ENCODE results near the gene SERINC5. TPM values are rescaled to one million over a fixed set of nuclear protein-coding genes. Genes with fewer than 3 reads are reported as not detected.
"Not testable (repeated sequence)": the region's sequence is repeated elsewhere in the genome, so short reads cannot be mapped to it uniquely, and the experiment has no call there.

SERINC5 gene
- total and polyA plus RNA-seq, 2 donors (not counting 3 experiments of a cell fraction or from before 2014, with no cell fraction given): 3.2 to 10.1 TPM

DNA sequence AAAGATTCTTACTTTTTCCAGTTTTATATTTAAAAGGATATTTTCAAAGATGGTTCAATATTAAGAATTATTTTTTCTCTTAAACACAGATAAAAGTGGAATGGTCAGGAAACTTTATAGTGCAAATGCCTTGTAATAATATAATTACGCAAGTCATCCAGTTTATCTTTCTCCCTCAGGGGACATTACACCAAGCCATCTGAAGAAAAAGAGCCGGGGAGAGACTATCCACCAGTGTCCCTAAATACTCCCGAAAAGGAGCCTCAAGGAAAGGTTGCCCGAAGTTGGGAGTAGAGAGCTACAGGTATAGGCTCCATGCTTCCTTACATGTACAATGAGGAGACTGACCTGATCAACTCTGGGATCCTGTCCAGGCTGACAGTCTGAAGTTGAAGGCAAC is 101.1 kb downstream of the SERINC5 start:
- ChIA-PET POLR2A (no interaction called here), CTCF (no interaction called here)
- Histone ChIP-seq H3K4me1 (ENCODE audit: control insufficient read depth, extremely low read depth, insufficient read depth, low read length) (no peaks in the 10 kb centered on the region), H3K9me3 (replicated peaks; ENCODE audit: control insufficient read depth, insufficient read depth, low read length) (no peaks in the 10 kb centered on the region), H2AFZ (ENCODE audit: low read depth, low read length) (no peak overlapping the region), H3K27ac (ENCODE audit: insufficient read depth, low read depth, low read length) (no peak overlapping the region), H3K79me2 (ENCODE audit: control insufficient read depth, insufficient read depth, low read length) (no peaks in the 10 kb centered on the region), H3K9me1 (replicated peaks; ENCODE audit: control insufficient read depth, extremely low read depth, insufficient read depth, low read length) (no peaks in the 10 kb centered on the region), H4K20me1 (replicated peaks; ENCODE audit: control insufficient read depth, extremely low read depth, insufficient read depth, low read length) (no peaks in the 10 kb centered on the region), H3K27me3 (ENCODE audit: control insufficient read depth in 2 of 2, insufficient read depth in 2 of 2, low read length in 2 of 2) (no peaks in the 10 kb centered on the region), H3K9ac (replicated peaks; ENCODE audit: extremely low read depth, insufficient read depth, low read length) (no peak overlapping the region), H3K4me2 (ENCODE audit: insufficient read depth, low read length) (no peak overlapping the region), H3K36me3 (ENCODE audit: control insufficient read depth in 2 of 2, extremely low read depth in 1 of 2, insufficient read depth in 2 of 2, low read length in 2 of 2) (no peaks in the 10 kb centered on the region), H3K4me3 (replicated peaks in 1 of 3; ENCODE audit: insufficient read depth in 1 of 3, low read depth in 1 of 3, low read length in 3 of 3) (no peak overlapping the region)
- dilution Hi-C loops (cut with MboI; ENCODE audit: extremely low pct_ligation_motif_present, low sequenced_read_pairs) (no loop called here), intact Hi-C loops (cut with micrococcal nuclease) (no loop called here)
- TF ChIP-seq POLR2AphosphoS5 (IDR thresholded peaks at IDR 0.05; ENCODE audit: insufficient read depth, low read depth, low read length) (no peak), POLR2A (IDR thresholded peaks at IDR 0.05; ENCODE audit: low read depth, low read length) (no peak), GATA2 (IDR thresholded peaks at IDR 0.05; ENCODE audit: insufficient read depth, insufficient read length, low read depth, low read length) (no peak), EZH2 (IDR thresholded peaks at IDR 0.05; ENCODE audit: borderline replicate concordance, low read depth, low read length, severe bottlenecking) (no peak), MYC (IDR thresholded peaks at IDR 0.05; ENCODE audit: low read depth, low read length) (no peak), MAX (IDR thresholded peaks at IDR 0.05; ENCODE audit: insufficient read depth, insufficient read length) (no peak), FOS (IDR thresholded peaks at IDR 0.05; ENCODE audit: borderline replicate concordance, insufficient read depth, low read length) (no peak), JUN (IDR thresholded peaks at IDR 0.05; ENCODE audit: borderline replicate concordance, insufficient read depth, insufficient read length, low read depth) (no peak)
- TF ChIP-seq, protein P1, sequence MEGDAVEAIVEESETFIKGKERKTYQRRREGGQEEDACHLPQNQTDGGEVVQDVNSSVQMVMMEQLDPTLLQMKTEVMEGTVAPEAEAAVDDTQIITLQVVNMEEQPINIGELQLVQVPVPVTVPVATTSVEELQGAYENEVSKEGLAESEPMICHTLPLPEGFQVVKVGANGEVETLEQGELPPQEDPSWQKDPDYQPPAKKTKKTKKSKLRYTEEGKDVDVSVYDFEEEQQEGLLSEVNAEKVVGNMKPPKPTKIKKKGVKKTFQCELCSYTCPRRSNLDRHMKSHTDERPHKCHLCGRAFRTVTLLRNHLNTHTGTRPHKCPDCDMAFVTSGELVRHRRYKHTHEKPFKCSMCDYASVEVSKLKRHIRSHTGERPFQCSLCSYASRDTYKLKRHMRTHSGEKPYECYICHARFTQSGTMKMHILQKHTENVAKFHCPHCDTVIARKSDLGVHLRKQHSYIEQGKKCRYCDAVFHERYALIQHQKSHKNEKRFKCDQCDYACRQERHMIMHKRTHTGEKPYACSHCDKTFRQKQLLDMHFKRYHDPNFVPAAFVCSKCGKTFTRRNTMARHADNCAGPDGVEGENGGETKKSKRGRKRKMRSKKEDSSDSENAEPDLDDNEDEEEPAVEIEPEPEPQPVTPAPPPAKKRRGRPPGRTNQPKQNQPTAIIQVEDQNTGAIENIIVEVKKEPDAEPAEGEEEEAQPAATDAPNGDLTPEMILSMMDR (IDR thresholded peaks at IDR 0.05; ENCODE audit: extremely low read depth in 1 of 2, insufficient read depth in 1 of 2, low read depth in 1 of 2, low read length in 2 of 2): no peak
- DNase-seq (ENCODE audit: low read depth, low spot score): no peak
- no TSS peak for BruUV-seq (replicated peaks)
- no peak for FAIRE-seq

- H3K4me2 ChIP-seq (ENCODE audit: insufficient read depth, low read length); H3K4me3 ChIP-seq (replicated peaks in 1 of 3; ENCODE audit: insufficient read depth in 1 of 3, low read depth in 1 of 3, low read length in 3 of 3); intact Hi-C loops (cut with micrococcal nuclease); H3K27ac ChIP-seq (ENCODE audit: insufficient read depth, low read depth, low read length); H3K4me1 ChIP-seq (ENCODE audit: control insufficient read depth, extremely low read depth, insufficient read depth, low read length); DNase-seq (ENCODE audit: low read depth, low spot score); H3K9ac ChIP-seq (replicated peaks; ENCODE audit: extremely low read depth, insufficient read depth, low read length); H3K27me3 ChIP-seq (ENCODE audit: control insufficient read depth in 2 of 2, insufficient read depth in 2 of 2, low read length in 2 of 2); H3K9me1 ChIP-seq (replicated peaks; ENCODE audit: control insufficient read depth, extremely low read depth, insufficient read depth, low read length); H3K9me3 ChIP-seq (replicated peaks; ENCODE audit: control insufficient read depth, insufficient read depth, low read length); H3K36me3 ChIP-seq (ENCODE audit: control insufficient read depth in 2 of 2, extremely low read depth in 1 of 2, insufficient read depth in 2 of 2, low read length in 2 of 2); dilution Hi-C loops (cut with MboI; ENCODE audit: extremely low pct_ligation_motif_present, low sequenced_read_pairs); CTCF ChIA-PET; H2AFZ ChIP-seq (ENCODE audit: low read depth, low read length); FAIRE-seq; BruUV-seq (replicated peaks); H3K79me2 ChIP-seq (ENCODE audit: control insufficient read depth, insufficient read depth, low read length); H4K20me1 ChIP-seq (replicated peaks; ENCODE audit: control insufficient read depth, extremely low read depth, insufficient read depth, low read length); POLR2A ChIA-PET: not testable (repeated sequence)
Observed at GRCh38 chr5:80154289-80154688, 101.6 kb downstream of the SERINC5 start.

Data from endothelial cell of umbilical vein (primary cell).